Mucosa of descending colon (tissue), 3 donors: ENCODE data around the gene PCP2. TPM values are rescaled to one million over a fixed set of nuclear protein-coding genes. Genes with fewer than 3 reads are reported as not detected.

Source experiments
- ATAC-seq: fragments of 200-7000 bp; cut with Tn5 transposase; one replicate; pipeline ENCODE4 v1.9.1; 2020; ENCODE audit warnings: mild to moderate bottlenecking, moderate library complexity
- DNase-seq, 3 donors: peaks; one replicate each; pipeline ENCODE4 v3.0.0-alpha.2; 2020
- H3K36me3 ChIP-seq: fragments of 200-600 bp; one replicate; pipeline ENCODE4 v1.8.0; 2021; ENCODE audit warnings: low read depth, mild to moderate bottlenecking
- H3K4me1 ChIP-seq: fragments of 200-600 bp; one replicate; pipeline ENCODE4 v1.8.0; 2021; ENCODE audit warnings: low read depth, mild to moderate bottlenecking
- H3K4me3 ChIP-seq: fragments of 200-600 bp; one replicate; pipeline ENCODE4 v1.8.0; 2021; ENCODE audit warnings: mild to moderate bottlenecking
- H3K9me3 ChIP-seq: fragments of 200-600 bp; one replicate; pipeline ENCODE4 v1.8.0; 2021; ENCODE audit warnings: mild to moderate bottlenecking
- intact Hi-C, 2 donors: fragments of 100-400 bp; cut with DNase I in 1 of 2; cut with micrococcal nuclease in 1 of 2; formaldehyde crosslinking; loops; one replicate each; pipeline versions ENCODE4 v1.11.0 to v1.11.1; 2022; cut with DNase I, micrococcal nuclease
- total RNA-seq, 3 donors: library from RNA; stranded (reverse); fragmentation: NEBNext Ultra II Directional in 2 of 3; extraction: Animal tissue kit (Norgen Biotek cat#: 25700) in 2 of 3; gene quantifications; one replicate each; pipeline versions ENCODE4 v1.2.1 to v1.2.4, GENCODE V29; 2021 to 2023
- TF ChIP-seq, protein P1 (sequence below): fragments of 200-600 bp; IDR thresholded peaks from one replicate; pipeline ENCODE4 v1.8.0; 2022; ENCODE audit warnings: antibody characterized with exemption, mild to moderate bottlenecking
- donor health status: DM: no; HTN: no; CAD: no; lungs with moderate emphysema.
- donor health status: DM: no; HTN: no; CAD: no.
- donor health status: DM: no; HTN: yes; CAD: no.

PCP2 gene
- total RNA-seq, 3 donors from 2014 or later: 1.1 TPM; not detected in 2

GRCh38 chr19:7668842-7669241, 35.3 kb upstream of the PCP2 start, which contains the start of gene RETN:
Gene RETN (plus strand): TSS chr19:7669049. CDS start chr19:7669327, 278 bp downstream.
- TF ChIP-seq, protein P1, sequence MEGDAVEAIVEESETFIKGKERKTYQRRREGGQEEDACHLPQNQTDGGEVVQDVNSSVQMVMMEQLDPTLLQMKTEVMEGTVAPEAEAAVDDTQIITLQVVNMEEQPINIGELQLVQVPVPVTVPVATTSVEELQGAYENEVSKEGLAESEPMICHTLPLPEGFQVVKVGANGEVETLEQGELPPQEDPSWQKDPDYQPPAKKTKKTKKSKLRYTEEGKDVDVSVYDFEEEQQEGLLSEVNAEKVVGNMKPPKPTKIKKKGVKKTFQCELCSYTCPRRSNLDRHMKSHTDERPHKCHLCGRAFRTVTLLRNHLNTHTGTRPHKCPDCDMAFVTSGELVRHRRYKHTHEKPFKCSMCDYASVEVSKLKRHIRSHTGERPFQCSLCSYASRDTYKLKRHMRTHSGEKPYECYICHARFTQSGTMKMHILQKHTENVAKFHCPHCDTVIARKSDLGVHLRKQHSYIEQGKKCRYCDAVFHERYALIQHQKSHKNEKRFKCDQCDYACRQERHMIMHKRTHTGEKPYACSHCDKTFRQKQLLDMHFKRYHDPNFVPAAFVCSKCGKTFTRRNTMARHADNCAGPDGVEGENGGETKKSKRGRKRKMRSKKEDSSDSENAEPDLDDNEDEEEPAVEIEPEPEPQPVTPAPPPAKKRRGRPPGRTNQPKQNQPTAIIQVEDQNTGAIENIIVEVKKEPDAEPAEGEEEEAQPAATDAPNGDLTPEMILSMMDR: no peak
- Histone ChIP-seq H3K4me3 (no peak within 1 kb of the TSS), H3K4me1 (no peaks in the 10 kb centered on the region), H3K36me3 (no peaks in the 10 kb centered on the region), H3K9me3 (no peaks in the 10 kb centered on the region)
- intact Hi-C loops: no loop called here
- ATAC-seq: no peak
- DNase-seq: no peak

- Histone ChIP-seq H3K36me3 (no peaks in the 10 kb centered on the region), H3K4me3 (no peak overlapping the region), H3K4me1 (no peaks in the 10 kb centered on the region), H3K9me3 (no peaks in the 10 kb centered on the region)
- intact Hi-C loops: no loop called here
- DNase-seq (no peak), ATAC-seq (no peak)
- TF ChIP-seq, protein P1: no peak
These were observed 31.6 kb upstream of the PCP2 start for GRCh38 chr19:7665076-7665475.

- no peaks in the 10 kb centered on the region for H3K9me3 ChIP-seq
- no peaks in the 10 kb centered on the region for H3K36me3 ChIP-seq
- DNase-seq (no peak), ATAC-seq (no peak)
- no peak overlapping the region for H3K4me3 ChIP-seq
- no peaks in the 10 kb centered on the region for H3K4me1 ChIP-seq
- TF ChIP-seq, protein P1: no peak
- intact Hi-C loops: no loop called here
These were observed 30.2 kb upstream of the PCP2 start for GRCh38 chr19:7663706-7664105.

DNA sequence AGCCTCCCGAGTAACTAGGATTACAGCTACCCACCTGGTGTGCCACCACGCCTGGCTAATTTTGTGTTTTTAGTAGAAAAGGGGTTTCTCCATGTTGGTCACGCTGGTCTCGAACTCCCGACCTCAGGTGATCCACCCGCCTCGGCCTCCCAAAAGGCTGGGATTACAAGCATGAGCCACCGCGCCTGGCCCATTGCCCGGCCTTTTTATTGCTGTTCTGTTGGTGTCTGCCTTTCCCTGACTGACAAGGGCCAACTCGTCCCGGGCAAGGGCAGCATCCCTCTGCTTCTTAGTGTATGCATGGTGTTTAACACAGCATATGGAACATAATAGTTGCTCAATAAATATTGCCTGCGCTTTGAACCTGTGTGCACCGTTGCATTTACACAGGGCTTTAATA, 29.1 kb upstream of the PCP2 start:
- ATAC-seq (no peak), DNase-seq (no peak)
- no peaks in the 10 kb centered on the region for H3K36me3 ChIP-seq
- intact Hi-C loops: no loop called here
- H3K4me1 ChIP-seq: no peaks in the 10 kb centered on the region
- no peak overlapping the region for H3K4me3 ChIP-seq
- no peaks in the 10 kb centered on the region for H3K9me3 ChIP-seq
- TF ChIP-seq, protein P1: no peak

DNA sequence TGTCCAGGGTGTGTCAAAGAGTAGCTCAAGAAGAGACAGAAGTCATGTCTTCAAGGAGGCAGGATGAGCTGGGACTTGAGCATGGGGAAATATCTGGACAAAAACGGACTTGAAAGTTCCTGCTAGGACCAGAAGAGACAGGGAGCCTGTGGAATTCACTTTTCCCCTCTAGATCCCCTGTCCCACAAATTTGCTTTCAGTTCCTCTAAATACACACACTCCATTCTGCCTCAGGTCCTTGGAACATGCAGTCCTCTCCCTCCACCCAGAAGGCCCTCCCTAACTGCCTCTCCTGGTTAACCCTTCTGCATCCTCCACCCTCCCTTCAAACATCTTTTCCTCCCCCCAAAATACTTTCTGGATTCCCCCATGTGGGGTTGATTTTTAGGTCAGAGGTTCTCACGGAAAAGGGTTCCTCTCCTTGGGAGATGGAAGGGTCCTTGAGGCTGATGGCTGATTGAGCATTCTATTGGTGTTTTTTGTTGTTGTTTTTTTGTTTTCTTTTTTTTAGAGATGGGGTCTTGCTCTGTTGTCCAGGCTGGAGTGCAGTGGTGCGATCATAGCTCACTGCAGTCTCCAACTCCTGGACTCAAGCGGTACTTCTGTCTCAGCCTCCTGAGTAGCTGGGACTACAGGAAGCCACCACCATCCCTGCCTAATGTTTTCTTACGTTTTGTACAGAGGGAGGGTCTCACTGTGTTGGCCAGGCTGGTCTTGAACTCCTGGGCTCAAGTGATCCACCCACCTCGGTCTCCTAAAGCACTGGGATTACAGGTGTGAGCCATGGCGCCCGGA, 28.4 kb upstream of the PCP2 start:
- no peak for DNase-seq
- Histone ChIP-seq H3K4me3 (no peak overlapping the region), H3K9me3 (no peaks in the 10 kb centered on the region), H3K4me1 (no peaks in the 10 kb centered on the region), H3K36me3 (no peaks in the 10 kb centered on the region)
- no peak for ATAC-seq
- TF ChIP-seq, protein P1: no peak
- intact Hi-C loops: no loop called here
